Activated T-cell treated with anti-CD3 and anti-CD28 coated beads for 48 hours (primary cell): Measurements from ENCODE around the gene DTX2.
A peak's percentile ranks its signal among the peaks of the same experiment; 100 is the strongest.
"Not testable (repeated sequence)": the region's sequence is repeated elsewhere in the genome, so short reads cannot be mapped to it uniquely, and the experiment has no call there.

Experiments used
- DNase-seq: peaks from one replicate; pipeline ENCODE4 v3.0.0-alpha.2; 2020; ENCODE audit warnings: low read depth

Gene DTX2

GRCh38 chr7:76461464-76462101 is at the start of gene DTX2:
TSS of gene DTX2 (plus strand) at chr7:76461709. CDS start at chr7:76480510, 18,801 bp downstream.
- peak; percentile 33 for DNase-seq

GRCh38 chr7:76412249-76412648 is 49.3 kb upstream of the DTX2 start:
- no peak for DNase-seq

GRCh38 chr7:76417654-76418310 is 43.7 kb upstream of the DTX2 start:
- DNase-seq, result not testable (repeated sequence)

- not testable (repeated sequence) for DNase-seq
Observed at GRCh38 chr7:76421097-76421496, 40.4 kb upstream of the DTX2 start.

- DNase-seq, result no peak
Observed at GRCh38 chr7:76423666-76424412, 37.7 kb upstream of the DTX2 start.

GRCh38 chr7:76424413-76425111 is 36.9 kb upstream of the DTX2 start, which contains the start of gene ZP3:
TSS of gene ZP3 (plus strand) at chr7:76424950. CDS start at chr7:76424965, 15 bp downstream.
- DNase-seq, result no peak

GRCh38 chr7:76425156-76425555 is 36.4 kb upstream of the DTX2 start:
- DNase-seq, result no peak

GRCh38 chr7:76425558-76425957 is 36.0 kb upstream of the DTX2 start:
- not testable (repeated sequence) for DNase-seq

GRCh38 chr7:76426246-76426645 is 35.3 kb upstream of the DTX2 start:
- no peak for DNase-seq

GRCh38 chr7:76427635-76428034 is 33.9 kb upstream of the DTX2 start:
- DNase-seq, result no peak

- DNase-seq, result no peak
Observed at GRCh38 chr7:76428149-76428823, 33.2 kb upstream of the DTX2 start.

GRCh38 chr7:76428868-76429805 is 32.4 kb upstream of the DTX2 start:
- no peak for DNase-seq

- no peak for DNase-seq
Observed at GRCh38 chr7:76430211-76430610, 31.3 kb upstream of the DTX2 start.

- no peak for DNase-seq
Observed at GRCh38 chr7:76430836-76431235, 30.7 kb upstream of the DTX2 start.

GRCh38 chr7:76437873-76438272 is 23.6 kb upstream of the DTX2 start:
- DNase-seq, result peak; percentile 47

GRCh38 chr7:76439120-76439888 is 22.2 kb upstream of the DTX2 start:
- not testable (repeated sequence) for DNase-seq

GRCh38 chr7:76440404-76440803 is 21.1 kb upstream of the DTX2 start:
- DNase-seq, result not testable (repeated sequence)

GRCh38 chr7:76441792-76442191 is 19.7 kb upstream of the DTX2 start:
- DNase-seq, result not testable (repeated sequence)

- DNase-seq, result not testable (repeated sequence)
Observed at GRCh38 chr7:76442664-76443446, 18.7 kb upstream of the DTX2 start.
